A549 (cell line): ENCODE results near the gene ANKRD39. TPM values are rescaled to one million over a fixed set of nuclear protein-coding genes. Genes with fewer than 3 reads are reported as not detected.

Experiments used
- ATAC-seq, 2 experiments: fragments of 200-7000 bp in 1 of 2; fragments of >200 bp in 1 of 2; cut with Nextera tagmentation in 1 of 2; cut with Tn5 transposase in 1 of 2; 3 replicates each; pipeline versions ENCODE4 v1.8.0 to v1.9.1; 2018 to 2020; ENCODE audit warnings: mild to moderate bottlenecking in 1 of 2, moderate library complexity in 1 of 2
- CTCF ChIA-PET: fragments of 300-600 bp; sonication (Branson Sonifier 250); formaldehyde crosslinking; extraction: SDS; loops from one replicate; lab custom pipeline; 2021; ENCODE audit warnings: antibody characterized with exemption, inconsistent platforms; lab: Yijun Ruan, JAX
- POLR2A ChIA-PET: fragments of 350-600 bp; formaldehyde crosslinking; extraction: SDS; loops from one replicate; lab custom pipeline; 2021; ENCODE audit warnings: antibody characterized with exemption, inconsistent platforms; lab: Yijun Ruan, JAX
- DNase-seq, 2 experiments: peaks; one replicate each; pipeline versions ENCODE4 v3.0.0 to v3.0.0-alpha.2; 2011 to 2016; ENCODE audit warnings: low read depth in 1 of 2, low spot score in 1 of 2
- FAIRE-seq: peaks from 2 replicates; lab custom pipeline; 2011; peaks lifted over from hg19 to GRCh38; lab: Jason Lieb, UNC
- H3K27ac ChIP-seq, 2 experiments: fragments of >200 bp; sonication (Bioruptor Twin); formaldehyde crosslinking; 3 replicates each; pipeline ENCODE4 v1.5.1; 2016 to 2017
- H3K4me1 ChIP-seq: fragments of >200 bp; sonication (Bioruptor Twin); formaldehyde crosslinking; 3 replicates; pipeline ENCODE4 v1.6.1; 2016
- H3K4me2 ChIP-seq: fragments of >200 bp; sonication (Bioruptor Twin); formaldehyde crosslinking; 3 replicates; pipeline ENCODE4 v1.6.1; 2016
- H3K4me3 ChIP-seq: fragments of >200 bp; sonication (Bioruptor Twin); formaldehyde crosslinking; 3 replicates; pipeline ENCODE4 v1.5.1; 2016
- H3K9me3 ChIP-seq: fragments of >200 bp; sonication (Bioruptor Twin); formaldehyde crosslinking; 3 replicates; pipeline ENCODE4 v1.6.1; 2016
- CBX2 ChIP-seq: fragments of 200-600 bp; sonication (generic); IDR thresholded peaks from 2 replicates; pipeline ENCODE4 v1.6.1; 2016; ENCODE audit warnings: low read depth, mild to moderate bottlenecking, borderline replicate concordance
- CHD4 ChIP-seq: fragments of 200-600 bp; sonication (generic); IDR thresholded peaks from 2 replicates; pipeline ENCODE4 v1.6.1; 2016; ENCODE audit warnings: antibody characterized with exemption, mild to moderate bottlenecking, borderline replicate concordance
- E2F6 ChIP-seq: IDR thresholded peaks from 2 replicates; pipeline ENCODE4 v1.6.1; 2012; ENCODE audit warnings: low read depth, borderline replicate concordance
- EHMT2 ChIP-seq: fragments of 200-600 bp; sonication (generic); IDR thresholded peaks from 2 replicates; pipeline ENCODE4 v1.6.1; 2016; ENCODE audit warnings: antibody characterized with exemption, low read depth, mild to moderate bottlenecking, moderate library complexity
- ESRRA ChIP-seq: fragments of 150-350 bp; IDR thresholded peaks from 2 replicates; pipeline ENCODE4 v1.6.1; 2014; ENCODE audit warnings: mild to moderate bottlenecking, low read length, borderline replicate concordance
- FOSB ChIP-seq: fragments of 250-450 bp; sonication (Bioruptor Pico); IDR thresholded peaks from 2 replicates; pipeline ENCODE4 v1.5.0; 2020; ENCODE audit warnings: mild to moderate bottlenecking, moderate library complexity
- FOXS1 ChIP-seq: fragments of 250-450 bp; sonication (Bioruptor Pico); IDR thresholded peaks from 2 replicates; pipeline ENCODE4 v1.5.0; 2020; ENCODE audit warnings: mild to moderate bottlenecking, moderate library complexity
- HES2 ChIP-seq: fragments of >200 bp; sonication (Bioruptor Twin); formaldehyde crosslinking; IDR thresholded peaks from 2 replicates; pipeline ENCODE4 v1.6.1; 2016
- MAFK ChIP-seq: fragments of 450-650 bp; IDR thresholded peaks from 2 replicates; pipeline ENCODE4 v1.6.1; 2014; ENCODE audit not compliant: partially characterized antibody
- MYC ChIP-seq: IDR thresholded peaks from 2 replicates; pipeline ENCODE4 v1.6.1; 2012; ENCODE audit warnings: mild to moderate bottlenecking, inconsistent platforms, low read length, improper control_type of control experiment, borderline replicate concordance
- NFE2L2 ChIP-seq: fragments of 150-350 bp; conservative IDR thresholded peaks from 2 replicates; pipeline ENCODE4 v1.6.1; 2014; ENCODE audit warnings: low read length
- NPAS2 ChIP-seq: fragments of 250-450 bp; sonication (Bioruptor Pico); IDR thresholded peaks from 2 replicates; pipeline ENCODE4 v1.8.0; 2022; ENCODE audit warnings: mild to moderate bottlenecking, moderate library complexity, borderline replicate concordance
- PBX3 ChIP-seq: IDR thresholded peaks from 2 replicates; pipeline ENCODE4 v1.6.1; 2012
- POLR2A ChIP-seq: IDR thresholded peaks from 2 replicates; pipeline ENCODE4 v1.6.1; 2012; ENCODE audit warnings: mild to moderate bottlenecking, low read length
- RAD21 ChIP-seq, 2 experiments: fragments of >200 bp in 1 of 2; sonication (Bioruptor Twin) in 1 of 2; formaldehyde crosslinking in 1 of 2; IDR thresholded peaks in 1 of 2; conservative IDR thresholded peaks in 1 of 2; 2 replicates in 1 of 2; 3 replicates in 1 of 2; pipeline ENCODE4 v1.6.1; 2012 to 2018; ENCODE audit warnings: inconsistent platforms in 1 of 2
- RARB ChIP-seq: fragments of 250-450 bp; sonication (Bioruptor Pico); IDR thresholded peaks from 2 replicates; pipeline ENCODE4 v1.8.0; 2021; ENCODE audit warnings: mild to moderate bottlenecking, moderate library complexity
- RFX5 ChIP-seq: fragments of 450-650 bp; IDR thresholded peaks from 2 replicates; pipeline ENCODE4 v1.7.1; 2014; ENCODE audit warnings: antibody characterized with exemption, mild to moderate bottlenecking, moderate library complexity
- RNF2 ChIP-seq: fragments of 200-600 bp; sonication (generic); IDR thresholded peaks from 2 replicates; pipeline ENCODE4 v1.6.1; 2016; ENCODE audit warnings: low read depth, mild to moderate bottlenecking, antibody characterized with exemption, moderate library complexity, borderline replicate concordance
- SMC3 ChIP-seq: fragments of >200 bp; sonication (Bioruptor Twin); formaldehyde crosslinking; IDR thresholded peaks from 3 replicates; pipeline ENCODE4 v1.6.1; 2018; ENCODE audit warnings: inconsistent platforms
- SREBF2 ChIP-seq: fragments of 450-650 bp; IDR thresholded peaks from 2 replicates; pipeline ENCODE4 v1.6.1; 2014; ENCODE audit warnings: mild to moderate bottlenecking, moderate library complexity
- TP53 ChIP-seq: fragments of 250-450 bp; sonication (Bioruptor Pico); IDR thresholded peaks from 2 replicates; pipeline ENCODE4 v1.5.0; 2021; ENCODE audit warnings: mild to moderate bottlenecking, moderate library complexity
- WGBS: methylation state at CpG from one replicate; pipeline ENCODE4 v1.1.6; 2017; ENCODE audit errors: missing lambda C conversion rate; 5-methylcytosine and 5-hydroxymethylcytosine counted together
- polyA plus RNA-seq, 4 experiments: library from polyadenylated mRNA; depleted of rRNA in 3 of 4; stranded (reverse); fragments of >200 nt; fragmentation: RNase III in 1 of 4; extraction: RNeasy Plus Mini Kit Qiagen cat#74134 plus additional on column Dnase treatment in 1 of 4; gene quantifications; 2 replicates in 3 of 4; 3 replicates in 1 of 4; pipeline ENCODE4 v1.2.3, GENCODE V29; 2011 to 2017

Gene ANKRD39
- polyA plus RNA-seq, 2 of the 4 experiments (the other 2 are of a cell fraction) = 6.3 to 16.4 TPM

GRCh38 chr2:96898641-96899412 lies 41.0 kb upstream of the ANKRD39 start:
- ChIA-PET POLR2A (no interaction called here), CTCF (interaction anchor here (0.6 to 1.4 kb wide), 5 partner anchors 26 to 214 kb away, joined by 3 to 4 read pairs (median 3); partner anchors contain the start of genes ANKRD36 and ANKRD39)
- H3K4me1 ChIP-seq = no peaks in the 10 kb centered on the region
- TF ChIP-seq RFX5 (no peak), E2F6 (no peak), FOXS1 (no peak), RNF2 (no peak)
- FAIRE-seq (no peak), DNase-seq (no peak), ATAC-seq (peak in 1 of 2 experiments; percentile 16; a peak in 2 of 6 replicates)
- no peak overlapping the region for H3K4me2 ChIP-seq
- no peak overlapping the region for H3K4me3 ChIP-seq
- no peak overlapping the region for H3K27ac ChIP-seq
- H3K9me3 ChIP-seq = no peaks in the 10 kb centered on the region
- 59% methylated on average over 11 of the region's 11 CpGs for WGBS

- TF ChIP-seq PBX3 (no peak), ESRRA (no peak), TP53 (no peak), HES2 (no peak), MAFK (no peak), NFE2L2 (no peak), E2F6 (no peak), RARB (CRISPR knock-in tag) (no peak)
- CTCF ChIA-PET = interaction anchor here (1.4 kb wide), 1 partner anchor 215 kb away, joined by 3 read pairs; the partner anchor contains the start of gene ANKRD36
- POLR2A ChIA-PET = no interaction called here
- H3K9me3 ChIP-seq = no peaks in the 10 kb centered on the region
- DNase-seq = no peak
- H3K4me3 ChIP-seq = no peak overlapping the region
- no peak for FAIRE-seq
- no peak overlapping the region for H3K27ac ChIP-seq
- H3K4me1 ChIP-seq = no peaks in the 10 kb centered on the region
- ATAC-seq = no peak
- H3K4me2 ChIP-seq = no peak overlapping the region
- WGBS = 73% methylated on average over 8 of the region's 8 CpGs
These were observed 40.3 kb upstream of the ANKRD39 start for GRCh38 chr2:96898135-96898505.

- FAIRE-seq (no peak), DNase-seq (no peak), ATAC-seq (no peak; a peak in 1 of 6 replicates)
- Histone ChIP-seq H3K4me3 (no peak overlapping the region), H3K9me3 (no peaks in the 10 kb centered on the region), H3K27ac (no peak overlapping the region), H3K4me2 (no peak overlapping the region), H3K4me1 (no peaks in the 10 kb centered on the region)
- POLR2A ChIA-PET = no interaction called here
- TF ChIP-seq FOSB (CRISPR knock-in tag) = no peak
- no peak for TF ChIP-seq EHMT2
- TF ChIP-seq CBX2 = no peak
- no peak for TF ChIP-seq RAD21 (conservative IDR thresholded peaks at IDR 0.05 in 1 of 2, IDR thresholded peaks at IDR 0.05 in 1 of 2)
- TF ChIP-seq SREBF2 = no peak
- TF ChIP-seq NPAS2 (CRISPR knock-in tag) = no peak
- no peak for TF ChIP-seq POLR2A
- no peak for TF ChIP-seq MYC
- TF ChIP-seq CHD4 = no peak
- TF ChIP-seq SMC3 = no peak
- TF ChIP-seq E2F6 = no peak
- CTCF ChIA-PET = no interaction called here
- 72% methylated on average over 11 of the region's 11 CpGs for WGBS
These were observed 39.8 kb upstream of the ANKRD39 start for GRCh38 chr2:96897491-96898134.
